Measurements from ENCODE around the gene MEDAG. TPM values are rescaled to one million over a fixed set of nuclear protein-coding genes. Genes with fewer than 3 reads are reported as not detected.

The MEDAG gene
- total and polyA plus RNA-seq, 2 experiments from 2014 or later: 1.7 to 2.0 TPM

DNA sequence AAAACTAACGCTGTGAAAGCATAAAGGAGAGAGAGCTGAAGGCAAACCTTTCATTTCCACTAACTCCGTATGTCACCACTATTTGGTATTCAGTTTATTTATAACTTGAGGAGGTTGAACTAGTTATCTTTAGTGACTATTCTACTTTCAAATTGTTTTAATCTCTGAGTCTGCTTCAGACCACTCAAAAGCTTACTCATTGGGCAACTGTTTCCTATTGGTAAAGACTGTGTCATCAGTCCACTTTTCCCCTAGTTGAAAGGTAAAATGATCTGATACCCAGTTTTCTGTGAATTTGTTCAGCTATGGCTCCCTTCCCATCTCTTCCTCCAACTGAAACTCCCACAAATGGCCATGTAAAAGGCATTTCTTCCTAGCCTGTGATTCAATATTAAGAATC, 65.5 kb downstream of the MEDAG start (continued):
- TF ChIP-seq CTCF (conservative IDR thresholded peaks at IDR 0.05; ENCODE audit: low read depth in 2 of 2) (no peak), POLR2AphosphoS5 (IDR thresholded peaks at IDR 0.05; ENCODE audit: low read depth) (no peak), ZNF114 (CRISPR knock-in tag; IDR thresholded peaks at IDR 0.05) (no peak), NANOG (IDR thresholded peaks at IDR 0.05; ENCODE audit: borderline replicate concordance) (no peak), CREB1 (CRISPR knock-in tag; IDR thresholded peaks at IDR 0.05; ENCODE audit: low read depth) (no peak)

DNA sequence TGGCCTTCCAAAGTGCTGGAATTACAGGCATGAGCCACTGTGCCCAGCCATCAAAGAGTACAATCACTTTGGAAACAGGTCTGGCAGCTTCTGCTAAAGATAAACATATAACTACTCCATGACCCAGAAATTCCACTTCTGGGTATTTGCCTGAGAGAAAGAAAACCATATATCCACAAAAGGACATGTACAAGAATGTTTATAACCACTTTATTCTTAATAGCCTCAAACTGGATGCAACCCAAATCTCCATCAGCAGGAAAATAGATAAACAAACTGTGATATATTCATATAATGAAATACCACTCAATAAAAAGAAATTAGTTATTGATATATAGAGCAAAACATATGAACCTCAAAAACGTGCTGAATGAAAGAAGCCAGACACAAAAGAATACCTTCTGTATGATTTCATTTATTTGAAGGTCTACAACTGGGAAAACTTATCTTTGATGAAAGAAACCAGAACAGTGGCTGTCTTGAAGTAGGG, 66.9 kb downstream of the MEDAG start:
- no peak overlapping the region for H3K4me3 ChIP-seq
- no peak for DNase-seq (ENCODE audit: low spot score)
- no peaks in the 10 kb centered on the region for H4K20me1 ChIP-seq (replicated peaks; ENCODE audit: insufficient read depth)
- no peaks in the 10 kb centered on the region for H3F3A ChIP-seq (replicated peaks; ENCODE audit: low read depth)
- H3K4me1 ChIP-seq (ENCODE audit: insufficient read depth): no peaks in the 10 kb centered on the region
- Mint-ChIP-seq H3K27me3 (ENCODE audit: insufficient read depth, low read depth, poor library complexity) (no peaks in the 10 kb centered on the region), H3K9me3 (peaks cover 5% of the 10 kb centered on the region; the same call in 2 of the 3 replicates), H3K36me3 (ENCODE audit: low read depth) (0 out of 3 replicates have a peak, but pooled peaks cover 2% of the 10 kb centered on the region), H3K4me3 (no peak overlapping the region), H3K27ac (no peak overlapping the region), H3K4me1 (0 out of 3 replicates have a peak, but pooled peaks cover 4% of the 10 kb centered on the region)
- H2AFZ ChIP-seq: no peak overlapping the region
- no peaks in the 10 kb centered on the region for H3K9me2 ChIP-seq (ENCODE audit: insufficient read depth)
- ATAC-seq: no peak
- H3K4me2 ChIP-seq: no peak overlapping the region
- no peaks in the 10 kb centered on the region for H3K79me2 ChIP-seq (replicated peaks; ENCODE audit: insufficient read depth)
- H3K27ac ChIP-seq (ENCODE audit: low read depth): no peak overlapping the region
- no peaks in the 10 kb centered on the region for H3K27me3 ChIP-seq (ENCODE audit: insufficient read depth)
- no peaks in the 10 kb centered on the region for H3K36me3 ChIP-seq (ENCODE audit: insufficient read depth)
- TF ChIP-seq EZH2phosphoT487 (IDR thresholded peaks at IDR 0.05; ENCODE audit: unreplicated experiment) (no peak), ZNF114 (CRISPR knock-in tag; IDR thresholded peaks at IDR 0.05) (no peak), NANOG (IDR thresholded peaks at IDR 0.05; ENCODE audit: borderline replicate concordance) (no peak), STAT1 (IDR thresholded peaks at IDR 0.05; ENCODE audit: unreplicated experiment) (no peak), EZH2 (IDR thresholded peaks at IDR 0.05; ENCODE audit: low read depth, unreplicated experiment) (no peak), ZNF331 (CRISPR knock-in tag; IDR thresholded peaks at IDR 0.05; ENCODE audit: low read depth) (no peak), CREB1 (CRISPR knock-in tag; IDR thresholded peaks at IDR 0.05; ENCODE audit: low read depth) (no peak)
- TF ChIP-seq, protein P1, sequence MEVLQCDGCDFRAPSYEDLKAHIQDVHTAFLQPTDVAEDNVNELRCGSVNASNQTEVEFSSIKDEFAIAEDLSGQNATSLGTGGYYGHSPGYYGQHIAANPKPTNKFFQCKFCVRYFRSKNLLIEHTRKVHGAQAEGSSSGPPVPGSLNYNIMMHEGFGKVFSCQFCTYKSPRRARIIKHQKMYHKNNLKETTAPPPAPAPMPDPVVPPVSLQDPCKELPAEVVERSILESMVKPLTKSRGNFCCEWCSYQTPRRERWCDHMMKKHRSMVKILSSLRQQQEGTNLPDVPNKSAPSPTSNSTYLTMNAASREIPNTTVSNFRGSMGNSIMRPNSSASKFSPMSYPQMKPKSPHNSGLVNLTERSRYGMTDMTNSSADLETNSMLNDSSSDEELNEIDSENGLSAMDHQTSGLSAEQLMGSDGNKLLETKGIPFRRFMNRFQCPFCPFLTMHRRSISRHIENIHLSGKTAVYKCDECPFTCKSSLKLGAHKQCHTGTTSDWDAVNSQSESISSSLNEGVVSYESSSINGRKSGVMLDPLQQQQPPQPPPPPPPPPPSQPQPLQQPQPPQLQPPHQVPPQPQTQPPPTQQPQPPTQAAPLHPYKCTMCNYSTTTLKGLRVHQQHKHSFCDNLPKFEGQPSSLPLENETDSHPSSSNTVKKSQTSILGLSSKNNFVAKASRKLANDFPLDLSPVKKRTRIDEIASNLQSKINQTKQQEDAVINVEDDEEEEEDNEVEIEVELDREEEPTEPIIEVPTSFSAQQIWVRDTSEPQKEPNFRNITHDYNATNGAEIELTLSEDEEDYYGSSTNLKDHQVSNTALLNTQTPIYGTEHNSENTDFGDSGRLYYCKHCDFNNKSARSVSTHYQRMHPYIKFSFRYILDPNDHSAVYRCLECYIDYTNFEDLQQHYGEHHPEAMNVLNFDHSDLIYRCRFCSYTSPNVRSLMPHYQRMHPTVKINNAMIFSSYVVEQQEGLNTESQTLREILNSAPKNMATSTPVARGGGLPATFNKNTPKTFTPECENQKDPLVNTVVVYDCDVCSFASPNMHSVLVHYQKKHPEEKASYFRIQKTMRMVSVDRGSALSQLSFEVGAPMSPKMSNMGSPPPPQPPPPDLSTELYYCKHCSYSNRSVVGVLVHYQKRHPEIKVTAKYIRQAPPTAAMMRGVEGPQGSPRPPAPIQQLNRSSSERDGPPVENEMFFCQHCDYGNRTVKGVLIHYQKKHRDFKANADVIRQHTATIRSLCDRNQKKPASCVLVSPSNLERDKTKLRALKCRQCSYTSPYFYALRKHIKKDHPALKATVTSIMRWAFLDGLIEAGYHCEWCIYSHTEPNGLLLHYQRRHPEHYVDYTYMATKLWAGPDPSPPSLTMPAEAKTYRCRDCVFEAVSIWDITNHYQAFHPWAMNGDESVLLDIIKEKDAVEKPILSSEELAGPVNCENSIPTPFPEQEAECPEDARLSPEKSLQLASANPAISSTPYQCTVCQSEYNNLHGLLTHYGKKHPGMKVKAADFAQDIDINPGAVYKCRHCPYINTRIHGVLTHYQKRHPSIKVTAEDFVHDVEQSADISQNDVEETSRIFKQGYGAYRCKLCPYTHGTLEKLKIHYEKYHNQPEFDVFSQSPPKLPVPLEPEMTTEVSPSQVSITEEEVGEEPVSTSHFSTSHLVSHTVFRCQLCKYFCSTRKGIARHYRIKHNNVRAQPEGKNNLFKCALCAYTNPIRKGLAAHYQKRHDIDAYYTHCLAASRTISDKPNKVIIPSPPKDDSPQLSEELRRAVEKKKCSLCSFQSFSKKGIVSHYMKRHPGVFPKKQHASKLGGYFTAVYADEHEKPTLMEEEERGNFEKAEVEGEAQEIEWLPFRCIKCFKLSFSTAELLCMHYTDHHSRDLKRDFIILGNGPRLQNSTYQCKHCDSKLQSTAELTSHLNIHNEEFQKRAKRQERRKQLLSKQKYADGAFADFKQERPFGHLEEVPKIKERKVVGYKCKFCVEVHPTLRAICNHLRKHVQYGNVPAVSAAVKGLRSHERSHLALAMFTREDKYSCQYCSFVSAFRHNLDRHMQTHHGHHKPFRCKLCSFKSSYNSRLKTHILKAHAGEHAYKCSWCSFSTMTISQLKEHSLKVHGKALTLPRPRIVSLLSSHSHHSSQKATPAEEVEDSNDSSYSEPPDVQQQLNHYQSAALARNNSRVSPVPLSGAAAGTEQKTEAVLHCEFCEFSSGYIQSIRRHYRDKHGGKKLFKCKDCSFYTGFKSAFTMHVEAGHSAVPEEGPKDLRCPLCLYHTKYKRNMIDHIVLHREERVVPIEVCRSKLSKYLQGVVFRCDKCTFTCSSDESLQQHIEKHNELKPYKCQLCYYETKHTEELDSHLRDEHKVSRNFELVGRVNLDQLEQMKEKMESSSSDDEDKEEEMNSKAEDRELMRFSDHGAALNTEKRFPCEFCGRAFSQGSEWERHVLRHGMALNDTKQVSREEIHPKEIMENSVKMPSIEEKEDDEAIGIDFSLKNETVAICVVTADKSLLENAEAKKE (CRISPR knock-in tag; IDR thresholded peaks at IDR 0.05): no peak
- TF ChIP-seq, protein P2, sequence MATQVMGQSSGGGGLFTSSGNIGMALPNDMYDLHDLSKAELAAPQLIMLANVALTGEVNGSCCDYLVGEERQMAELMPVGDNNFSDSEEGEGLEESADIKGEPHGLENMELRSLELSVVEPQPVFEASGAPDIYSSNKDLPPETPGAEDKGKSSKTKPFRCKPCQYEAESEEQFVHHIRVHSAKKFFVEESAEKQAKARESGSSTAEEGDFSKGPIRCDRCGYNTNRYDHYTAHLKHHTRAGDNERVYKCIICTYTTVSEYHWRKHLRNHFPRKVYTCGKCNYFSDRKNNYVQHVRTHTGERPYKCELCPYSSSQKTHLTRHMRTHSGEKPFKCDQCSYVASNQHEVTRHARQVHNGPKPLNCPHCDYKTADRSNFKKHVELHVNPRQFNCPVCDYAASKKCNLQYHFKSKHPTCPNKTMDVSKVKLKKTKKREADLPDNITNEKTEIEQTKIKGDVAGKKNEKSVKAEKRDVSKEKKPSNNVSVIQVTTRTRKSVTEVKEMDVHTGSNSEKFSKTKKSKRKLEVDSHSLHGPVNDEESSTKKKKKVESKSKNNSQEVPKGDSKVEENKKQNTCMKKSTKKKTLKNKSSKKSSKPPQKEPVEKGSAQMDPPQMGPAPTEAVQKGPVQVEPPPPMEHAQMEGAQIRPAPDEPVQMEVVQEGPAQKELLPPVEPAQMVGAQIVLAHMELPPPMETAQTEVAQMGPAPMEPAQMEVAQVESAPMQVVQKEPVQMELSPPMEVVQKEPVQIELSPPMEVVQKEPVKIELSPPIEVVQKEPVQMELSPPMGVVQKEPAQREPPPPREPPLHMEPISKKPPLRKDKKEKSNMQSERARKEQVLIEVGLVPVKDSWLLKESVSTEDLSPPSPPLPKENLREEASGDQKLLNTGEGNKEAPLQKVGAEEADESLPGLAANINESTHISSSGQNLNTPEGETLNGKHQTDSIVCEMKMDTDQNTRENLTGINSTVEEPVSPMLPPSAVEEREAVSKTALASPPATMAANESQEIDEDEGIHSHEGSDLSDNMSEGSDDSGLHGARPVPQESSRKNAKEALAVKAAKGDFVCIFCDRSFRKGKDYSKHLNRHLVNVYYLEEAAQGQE (IDR thresholded peaks at IDR 0.05; ENCODE audit: unreplicated experiment): no peak
- TF ChIP-seq, protein P3, sequence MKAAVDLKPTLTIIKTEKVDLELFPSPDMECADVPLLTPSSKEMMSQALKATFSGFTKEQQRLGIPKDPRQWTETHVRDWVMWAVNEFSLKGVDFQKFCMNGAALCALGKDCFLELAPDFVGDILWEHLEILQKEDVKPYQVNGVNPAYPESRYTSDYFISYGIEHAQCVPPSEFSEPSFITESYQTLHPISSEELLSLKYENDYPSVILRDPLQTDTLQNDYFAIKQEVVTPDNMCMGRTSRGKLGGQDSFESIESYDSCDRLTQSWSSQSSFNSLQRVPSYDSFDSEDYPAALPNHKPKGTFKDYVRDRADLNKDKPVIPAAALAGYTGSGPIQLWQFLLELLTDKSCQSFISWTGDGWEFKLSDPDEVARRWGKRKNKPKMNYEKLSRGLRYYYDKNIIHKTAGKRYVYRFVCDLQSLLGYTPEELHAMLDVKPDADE (IDR thresholded peaks at IDR 0.05): no peak
